ENCODE results near the gene CCDC38. TPM values are rescaled to one million over a fixed set of nuclear protein-coding genes. Genes with fewer than 3 reads are reported as not detected.

Gene CCDC38
- total and polyA plus RNA-seq, 10 of the 15 experiments (the other 5 are each of a cell fraction or from before 2014, with no cell fraction given): 0.04 to 0.05 TPM; not detected in 8

GRCh38 chr12:95890958-95891357, 51.5 kb downstream of the CCDC38 start:
- no peaks in the 10 kb centered on the region for H4K20me1 ChIP-seq (ENCODE audit: control insufficient read depth, insufficient read depth)
- intact Hi-C loops (cut with micrococcal nuclease; ENCODE audit: unreplicated experiment) (no loop called here), in situ Hi-C loops (cut with MboI) (no loop called here)
- ATAC-seq (no peak), DNase-seq (ENCODE audit: low read depth, low spot score) (no peak), FAIRE-seq (no peak)
- no peak overlapping the region for H2AFZ ChIP-seq (ENCODE audit: control insufficient read depth, low read depth, low read length)
- no peak overlapping the region for H3K4me3 ChIP-seq
- no peak overlapping the region for H3K4me2 ChIP-seq (ENCODE audit: control insufficient read depth, insufficient read depth)
- no peaks in the 10 kb centered on the region for H3K79me2 ChIP-seq (ENCODE audit: control insufficient read depth, insufficient read depth, low read length)
- WGBS (ENCODE audit: insufficient coverage, insufficient replicate concordance, low lambda C conversion rate, missing lambda C conversion rate): 62% methylated on average over 3 of the region's 3 CpGs
- ChIA-PET POLR2A (no interaction called here), SMC1A (ENCODE audit: uncharacterized antibody, unreplicated experiment) (no interaction called here), CTCF (no interaction called here), RAD21 (ENCODE audit: unreplicated experiment) (no interaction called here)
- H3K27ac ChIP-seq (ENCODE audit: control insufficient read depth, insufficient read depth): no peak overlapping the region
- no peaks in the 10 kb centered on the region for H3K27me3 ChIP-seq (replicated peaks in 1 of 2; ENCODE audit: control insufficient read depth in 2 of 2, insufficient read depth in 2 of 2, low read length in 1 of 2)
- BruUV-seq (replicated peaks): no TSS peak
- TF ChIP-seq EED (IDR thresholded peaks at IDR 0.05; ENCODE audit: low read depth) (no peak), ASH2L (IDR thresholded peaks at IDR 0.05; ENCODE audit: borderline replicate concordance, low read depth) (no peak), SIN3A (IDR thresholded peaks at IDR 0.05; ENCODE audit: low read depth, low read length) (no peak), KLF5 (IDR thresholded peaks at IDR 0.05; ENCODE audit: partially characterized antibody) (no peak), GABPA (IDR thresholded peaks at IDR 0.05; ENCODE audit: low read depth) (no peak), ZBTB40 (IDR thresholded peaks at IDR 0.05; ENCODE audit: borderline replicate concordance) (no peak), RELB (IDR thresholded peaks at IDR 0.05; ENCODE audit: low read depth) (no peak), CHD4 (IDR thresholded peaks at IDR 0.05) (no peak), SPI1 (IDR thresholded peaks at IDR 0.05; ENCODE audit: borderline replicate concordance, insufficient read depth, low read depth, low read length) (no peak), GATAD2B (conservative IDR thresholded peaks at IDR 0.05; ENCODE audit: low read depth) (no peak)
- H3K4me1 ChIP-seq (ENCODE audit: control insufficient read depth, insufficient read depth, low read length): no peaks in the 10 kb centered on the region
- no peak overlapping the region for H3K9ac ChIP-seq (ENCODE audit: control insufficient read depth, insufficient read depth, low read length)
- no peaks in the 10 kb centered on the region for H3K36me3 ChIP-seq (ENCODE audit: control insufficient read depth in 2 of 2, insufficient read depth in 2 of 2, low read length in 1 of 2)
- H3K9me3 ChIP-seq (replicated peaks; ENCODE audit: control insufficient read depth, insufficient read depth, low read length): no peaks in the 10 kb centered on the region

Measured in GM12878 (cell line).